Endothelial cell of umbilical vein (primary cell): ENCODE data around the gene STAC3. TPM values are rescaled to one million over a fixed set of nuclear protein-coding genes. Genes with fewer than 3 reads are reported as not detected.

Experiments
- BruUV-seq: library from RNA; stranded (reverse); fragments of 400-500 nt; replicated peaks from 2 replicates; lab custom pipeline; 2021; lab: Mats Ljungman, UMichigan
- CTCF ChIA-PET: fragments of 300-600, 350-600 bp; sonication (Branson Sonifier 250); formaldehyde crosslinking; loops from one replicate; lab custom pipeline; 2021; ENCODE audit warnings: antibody characterized with exemption, inconsistent platforms; lab: Charles Lee
- POLR2A ChIA-PET: fragments of 300-600, 350-600 bp; sonication (Branson Sonifier 250); formaldehyde crosslinking; loops from one replicate; lab custom pipeline; 2021; ENCODE audit warnings: antibody characterized with exemption, inconsistent platforms; lab: Charles Lee
- DNase-seq: peaks from one replicate; pipeline ENCODE4 v3.0.0-alpha.2; 2011; ENCODE audit warnings: low read depth, low spot score
- FAIRE-seq: peaks from 2 replicates; lab custom pipeline; 2011; peaks lifted over from hg19 to GRCh38; lab: Jason Lieb, UNC
- H2AFZ ChIP-seq: 2 replicates; pipeline ENCODE4 v1.6.0; 2012; ENCODE audit warnings: low read depth, low read length, control low read depth, inconsistent platforms
- H3K27ac ChIP-seq: 2 replicates; pipeline ENCODE4 v1.5.1; 2011; ENCODE audit warnings: low read depth, mild to moderate bottlenecking, control low read depth, low read length, moderate library complexity; ENCODE audit not compliant: insufficient read depth
- H3K27me3 ChIP-seq, 2 experiments: 2 replicates each; pipeline versions ENCODE4 v1.6.0 to v1.6.1; 2011; ENCODE audit warnings: low read length in 2 of 2, mixed read lengths in 1 of 2; ENCODE audit not compliant: control insufficient read depth in 2 of 2, insufficient read depth in 2 of 2
- H3K36me3 ChIP-seq, 2 experiments: 2 replicates in 1 of 2; 3 replicates in 1 of 2; pipeline ENCODE4 v1.5.1; 2011; ENCODE audit warnings: low read length in 2 of 2, mild to moderate bottlenecking in 1 of 2, moderate library complexity in 1 of 2; ENCODE audit not compliant: control insufficient read depth in 2 of 2, insufficient read depth in 2 of 2; ENCODE audit errors: extremely low read depth in 1 of 2
- H3K4me1 ChIP-seq: 3 replicates; pipeline ENCODE4 v1.5.1; 2011; ENCODE audit warnings: mild to moderate bottlenecking, low read length; ENCODE audit not compliant: control insufficient read depth, insufficient read depth; ENCODE audit errors: extremely low read depth
- H3K4me2 ChIP-seq: 2 replicates; pipeline ENCODE4 v1.6.1; 2011; ENCODE audit warnings: low read length, control low read depth, mixed read lengths; ENCODE audit not compliant: insufficient read depth
- H3K4me3 ChIP-seq, 3 experiments: fragments of 200-600 bp in 1 of 3; sonication (generic), shearing (Covaris generic) in 1 of 3; replicated peaks in 1 of 3; 2 replicates each; pipeline ENCODE4 v1.5.1; 2011 to 2016; ENCODE audit warnings: control low read depth in 3 of 3, low read length in 3 of 3, mild to moderate bottlenecking in 2 of 3, inconsistent platforms in 1 of 3, low read depth in 1 of 3, moderate library complexity in 1 of 3; ENCODE audit not compliant: insufficient read depth in 1 of 3
- H3K79me2 ChIP-seq: 2 replicates; pipeline ENCODE4 v1.6.0; 2012; ENCODE audit warnings: low read length, inconsistent platforms; ENCODE audit not compliant: control insufficient read depth, insufficient read depth
- H3K9ac ChIP-seq: replicated peaks from 2 replicates; pipeline ENCODE3; 2011; ENCODE audit warnings: low read length, control low read depth; ENCODE audit not compliant: insufficient read depth; ENCODE audit errors: extremely low read depth
- H3K9me1 ChIP-seq: replicated peaks from 3 replicates; pipeline ENCODE4 v1.6.0; 2011; ENCODE audit warnings: mild to moderate bottlenecking, low read length; ENCODE audit not compliant: control insufficient read depth, insufficient read depth; ENCODE audit errors: extremely low read depth
- H3K9me3 ChIP-seq: replicated peaks from 2 replicates; pipeline ENCODE4 v1.5.1; 2012; ENCODE audit warnings: low read length, inconsistent platforms; ENCODE audit not compliant: control insufficient read depth, insufficient read depth
- H4K20me1 ChIP-seq: replicated peaks from 2 replicates; pipeline ENCODE3; 2011; ENCODE audit warnings: mild to moderate bottlenecking, low read length; ENCODE audit not compliant: control insufficient read depth, insufficient read depth; ENCODE audit errors: extremely low read depth
- CTCF ChIP-seq, 2 donors: IDR thresholded peaks; 1 replicate in 1 of 2; 2 replicates in 1 of 2; pipeline ENCODE4 v1.5.1; 2011; ENCODE audit warnings: low read length in 2 of 2, mild to moderate bottlenecking in 2 of 2, moderate library complexity in 2 of 2, control low read depth in 1 of 2, inconsistent platforms in 1 of 2, low read depth in 1 of 2; ENCODE audit not compliant: insufficient read depth in 1 of 2; ENCODE audit errors: extremely low read depth in 1 of 2
- EZH2 ChIP-seq: IDR thresholded peaks from 2 replicates; pipeline ENCODE4 v1.6.1; 2012; ENCODE audit warnings: borderline replicate concordance, low read depth, mild to moderate bottlenecking, moderate library complexity, low read length, inconsistent platforms; ENCODE audit not compliant: severe bottlenecking
- FOS ChIP-seq: IDR thresholded peaks from 2 replicates; pipeline ENCODE4 v1.6.1; 2011; ENCODE audit warnings: mild to moderate bottlenecking, low read length, moderate library complexity, borderline replicate concordance; ENCODE audit not compliant: insufficient read depth
- GATA2 ChIP-seq: IDR thresholded peaks from 2 replicates; pipeline ENCODE4 v1.7.0; 2011; ENCODE audit warnings: low read depth, mild to moderate bottlenecking, moderate library complexity, mixed read lengths, low read length; ENCODE audit not compliant: insufficient read length, insufficient read depth
- MYC ChIP-seq: IDR thresholded peaks from one replicate; pipeline ENCODE4 v1.6.1; 2011; ENCODE audit warnings: mild to moderate bottlenecking, low read depth, low read length
- POLR2A ChIP-seq: IDR thresholded peaks from 2 replicates; pipeline ENCODE4 v1.6.1; 2012; ENCODE audit warnings: low read depth, mild to moderate bottlenecking, control low read depth, low read length
- POLR2AphosphoS5 ChIP-seq: IDR thresholded peaks from 2 replicates; pipeline ENCODE4 v1.6.1; 2012; ENCODE audit warnings: low read depth, mild to moderate bottlenecking, control low read depth, low read length, moderate library complexity; ENCODE audit not compliant: insufficient read depth
- dilution Hi-C: fragments of 300-500 bp; cut with MboI; formaldehyde crosslinking; loops from one replicate; pipeline ENCODE4 v1.15.0; 2019; ENCODE audit warnings: low sequenced_read_pairs; ENCODE audit not compliant: extremely low pct_ligation_motif_present
- intact Hi-C: fragments of 100-400 bp; cut with micrococcal nuclease; formaldehyde crosslinking; loops from one replicate; pipeline ENCODE4 v1.10.0; 2022
- polyA plus RNA-seq, 4 experiments: library from polyadenylated mRNA; depleted of rRNA in 3 of 4; stranded (reverse) in 3 of 4; unstranded in 1 of 4; fragments of >200 nt; gene quantifications; 2 replicates each; pipeline versions ENCODE4 v1.2.1 to v1.2.3, GENCODE V29; 2011 to 2012; ENCODE audit warnings: missing spikeins in 1 of 4
- total RNA-seq: library from RNA; stranded (reverse); gene quantifications from 2 replicates; pipeline ENCODE4 v1.2.3, GENCODE V29; 2021
- TF ChIP-seq, protein P1 (sequence below): IDR thresholded peaks from 2 replicates; pipeline ENCODE4 v1.6.1; 2011; ENCODE audit not compliant: insufficient read depth, insufficient read length

STAC3 gene
- total and polyA plus RNA-seq, 2 donors (not counting 3 experiments of a cell fraction or from before 2014, with no cell fraction given): 0.36 to 0.55 TPM

DNA sequence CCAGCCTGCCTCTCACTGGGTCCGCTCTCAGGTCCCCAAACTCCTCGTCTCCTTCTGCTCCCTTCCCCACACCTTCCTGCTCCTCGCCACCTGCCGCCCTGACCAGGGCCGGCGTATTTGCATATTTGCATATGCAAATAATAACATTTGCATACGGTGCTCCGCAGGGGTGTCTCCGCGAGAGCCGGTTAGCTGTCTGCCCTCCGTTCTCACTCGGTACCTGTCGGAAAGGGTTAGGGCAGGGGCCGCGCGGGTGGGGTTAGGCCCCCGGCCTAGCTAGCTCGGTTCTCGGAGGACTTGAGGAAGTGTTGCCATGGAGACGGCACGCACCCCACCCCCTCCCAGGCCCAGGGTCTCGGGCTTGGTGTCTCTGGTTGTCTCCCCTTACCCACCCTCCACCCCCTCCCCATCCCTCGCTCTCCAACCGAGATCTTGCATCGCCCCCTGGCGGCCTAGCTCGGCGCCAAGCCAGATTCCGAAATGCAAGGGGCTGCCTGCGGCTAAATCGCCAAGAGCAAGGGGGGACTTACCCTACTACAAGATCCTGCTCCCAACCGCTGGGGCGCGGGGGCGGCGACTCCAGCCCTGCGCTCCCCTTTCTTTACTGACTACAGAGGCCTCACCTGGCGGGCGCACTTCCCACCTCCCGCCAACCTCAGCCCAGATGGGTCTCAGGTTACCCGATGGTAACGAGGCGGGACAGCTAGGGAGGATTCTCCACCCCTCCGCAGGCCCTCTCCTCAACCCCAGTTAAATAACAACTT, 8.1 kb downstream of the STAC3 start:
- H3K36me3 ChIP-seq: no peaks in the 10 kb centered on the region
- no peaks in the 10 kb centered on the region for H4K20me1 ChIP-seq
- H3K4me1 ChIP-seq: peaks cover 28% of the 10 kb centered on the region
- ChIA-PET POLR2A (interaction anchor here (0.9 to 1.5 kb wide), 2 partner anchors 13 to 29 kb away, joined by 3 to 4 read pairs; partner anchors contain the start of gene SHMT2), CTCF (interaction anchor here (0.7 to 10.7 kb wide), 35 partner anchors 9 to 1596 kb away, joined by 3 to 214 read pairs (median 5); partner anchors contain the start of genes ARHGEF25, GLI1, INHBE and NXPH4)
- BruUV-seq: no TSS peak
- peak overlapping the region; percentile 59 for H3K4me2 ChIP-seq
- H3K4me3 ChIP-seq: peak overlapping the region in 2 of 3 experiments; percentile 26
- no peaks in the 10 kb centered on the region for H3K9me1 ChIP-seq
- FAIRE-seq: peak; percentile 42
- intact Hi-C loops (loop anchor here (1.0 to 5.0 kb wide), 3 partner anchors 30 to 131 kb away; partner anchors contain the start of genes LRP1 and STAT6), dilution Hi-C loops (no loop called here)
- TF ChIP-seq CTCF (IDR thresholded peaks at IDR 0.05; ENCODE audit: extremely low read depth in 1 of 2, insufficient read depth in 1 of 2, low read depth in 1 of 2, low read length in 2 of 2): peak; percentile 54 to 88
- no peak for TF ChIP-seq GATA2
- TF ChIP-seq EZH2: no peak
- TF ChIP-seq MYC: no peak
- no peak for TF ChIP-seq FOS
- no peak for TF ChIP-seq POLR2A
- TF ChIP-seq POLR2AphosphoS5: no peak
- TF ChIP-seq, protein P1, sequence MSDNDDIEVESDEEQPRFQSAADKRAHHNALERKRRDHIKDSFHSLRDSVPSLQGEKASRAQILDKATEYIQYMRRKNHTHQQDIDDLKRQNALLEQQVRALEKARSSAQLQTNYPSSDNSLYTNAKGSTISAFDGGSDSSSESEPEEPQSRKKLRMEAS: no peak
- H3K9me3 ChIP-seq: no peaks in the 10 kb centered on the region
- no peak overlapping the region for H3K27ac ChIP-seq
- DNase-seq: peak; percentile 53
- peaks cover 42% of the 10 kb centered on the region in 2 experiments for H3K27me3 ChIP-seq
- no peaks in the 10 kb centered on the region for H3K79me2 ChIP-seq
- no peak overlapping the region for H3K9ac ChIP-seq
- peak overlapping the region; percentile 22 for H2AFZ ChIP-seq
